Adrenal gland (tissue), 12 donors: ENCODE measurements around the gene N4BP2. TPM values are rescaled to one million over a fixed set of nuclear protein-coding genes. Genes with fewer than 3 reads are reported as not detected.
A peak's percentile ranks its signal among the peaks of the same experiment; 100 is the strongest.

Experiments
- DNase-seq, 7 donors: peaks; one replicate each; pipeline ENCODE4 v3.0.0-alpha.2; 2019 to 2020
- H3K27ac ChIP-seq, 5 donors: fragments of 200-600 bp; sonication (generic) in 4 of 5; 1 replicate in 3 of 5; 2 replicates in 2 of 5; pipeline versions ENCODE4 v1.5.1 to v1.8.0; 2016 to 2020; ENCODE audit warnings: mild to moderate bottlenecking in 1 of 5
- H3K27me3 ChIP-seq: fragments of 200-600 bp; 2 replicates; pipeline ENCODE4 v1.8.0; 2021
- H3K36me3 ChIP-seq, 2 donors: fragments of 200-600 bp; replicated peaks in 1 of 2; 1 replicate in 1 of 2; 2 replicates in 1 of 2; pipeline versions ENCODE4 v1.5.1 to v1.8.0; 2018 to 2022
- H3K4me1 ChIP-seq, 2 donors: fragments of 200-600 bp; replicated peaks in 1 of 2; 1 replicate in 1 of 2; 2 replicates in 1 of 2; pipeline versions ENCODE4 v1.5.1 to v1.8.0; 2018 to 2021
- H3K4me3 ChIP-seq, 4 donors: fragments of 200-600 bp; sonication (generic) in 3 of 4; one replicate each; pipeline ENCODE4 v1.5.1; 2016 to 2018
- H3K9me3 ChIP-seq, 3 donors: fragments of 200-600 bp; sonication (generic) in 1 of 3; replicated peaks in 1 of 3; 1 replicate in 2 of 3; 2 replicates in 1 of 3; pipeline versions ENCODE4 v1.5.1 to v1.8.0; 2016 to 2021
- CTCF ChIP-seq, 6 experiments: fragments of 450-650 bp in 4 of 6; fragments of 200-600 bp in 2 of 6; sonication (generic) in 1 of 6; IDR thresholded peaks; 1 replicate in 5 of 6; 2 replicates in 1 of 6; pipeline versions ENCODE4 v1.5.1 to v1.8.0; 2016 to 2021; ENCODE audit warnings: antibody characterized with exemption in 6 of 6, mild to moderate bottlenecking in 2 of 6, moderate library complexity in 1 of 6
- POLR2A ChIP-seq, 2 donors: fragments of 450-650 bp; IDR thresholded peaks; one replicate each; pipeline ENCODE4 v1.6.1; 2017; ENCODE audit warnings: antibody characterized with exemption in 2 of 2, mild to moderate bottlenecking in 2 of 2, moderate library complexity in 1 of 2
- WGBS, 4 donors: extraction: QIAGEN DNeasy Blood & Tissue Kit in 2 of 4; methylation state at CpG; one replicate each; pipeline versions ENCODE4 v1.1.5 to v1.1.7; 2013 to 2017; 5-methylcytosine and 5-hydroxymethylcytosine counted together
- intact Hi-C, 2 donors: fragments of 100-400 bp; cut with DNase I; formaldehyde crosslinking; loops; one replicate each; pipeline versions ENCODE4 v1.14.1 to v1.15.0; 2022 to 2023
- polyA plus RNA-seq, 3 donors: library from polyadenylated mRNA; stranded (reverse); fragments of 200-250 nt in 2 of 3; fragments of 350-450 nt in 1 of 3; fragmentation: Illumina TruSeq in 1 of 3; extraction: RNeasy Lipid Tissue Mini Kit (QIAGEN cat#74804) in 1 of 3; gene quantifications; one replicate each; pipeline ENCODE4 v1.2.3, GENCODE V29; 2013 to 2014
- total RNA-seq, 9 donors: library from RNA; depleted of rRNA in 4 of 9; stranded (reverse); fragments of >200 nt in 4 of 9; fragments of 120-200 nt in 1 of 9; fragmentation: NEBNext Ultra II Directional in 1 of 9; extraction: Animal tissue kit (Norgen Biotek cat#: 25700) in 1 of 9; gene quantifications; one replicate each; pipeline versions ENCODE4 v1.1.0 to v1.2.4, GENCODE V29; 2013 to 2023
- donor health status: healthy with polysubstance abuse.
- donor health status: Bipolar disorder and iron deficiency.
- donor health status: DM: yes; HTN: yes; CAD: no.
- donor health status: DM: no; HTN: no; CAD: no.
- donor health status: DM: no; HTN: no; CAD: no.
- donor health status: DM: yes; HTN: yes; CAD: no.

Gene N4BP2
- total and polyA plus RNA-seq, 12 donors: 0.97 to 15.1 (median 4.6) TPM

- H3K9me3 ChIP-seq: no peaks in the 10 kb centered on the region
- no peaks in the 10 kb centered on the region for H3K36me3 ChIP-seq
- intact Hi-C loops: no loop called here
- H3K27me3 ChIP-seq: no peaks in the 10 kb centered on the region
- no peak overlapping the region for H3K4me3 ChIP-seq
- 64 to 71% (median 66%) methylated on average over 15 of the region's 15 CpGs for WGBS, 4 donors
- H3K4me1 ChIP-seq: no peaks in the 10 kb centered on the region
- H3K27ac ChIP-seq: no peak overlapping the region
- no peak for TF ChIP-seq CTCF (IDR thresholded peaks at IDR 0.05)
- TF ChIP-seq POLR2A (IDR thresholded peaks at IDR 0.05): no peak
- no peak for DNase-seq
Measured at GRCh38 chr4:40197879-40198689, 141.4 kb downstream of the N4BP2 start.

GRCh38 chr4:40199179-40199670 is 142.6 kb downstream of the N4BP2 start:
- TF ChIP-seq CTCF (IDR thresholded peaks at IDR 0.05): no peak
- no peak for TF ChIP-seq POLR2A (IDR thresholded peaks at IDR 0.05)
- Histone ChIP-seq H3K27me3 (no peaks in the 10 kb centered on the region), H3K9me3 (no peaks in the 10 kb centered on the region), H3K4me1 (no peaks in the 10 kb centered on the region), H3K27ac (no peak overlapping the region), H3K4me3 (no peak overlapping the region), H3K36me3 (no peaks in the 10 kb centered on the region)
- DNase-seq: no peak
- intact Hi-C loops: no loop called here
- WGBS, 4 donors: 56 to 77% (median 67%) methylated on average over 6 of the region's 6 CpGs

- intact Hi-C loops: no loop called here
- TF ChIP-seq POLR2A (IDR thresholded peaks at IDR 0.05) (no peak), CTCF (IDR thresholded peaks at IDR 0.05) (no peak)
- Histone ChIP-seq H3K4me3 (peak overlapping the region in 1 of 4 donors; percentile 15), H3K36me3 (no peaks in the 10 kb centered on the region), H3K9me3 (no peaks in the 10 kb centered on the region), H3K27me3 (no peaks in the 10 kb centered on the region), H3K27ac (peak overlapping the region in 2 of 5 donors; percentile 13 to 44), H3K4me1 (no peaks in the 10 kb centered on the region)
- peak in 1 of 7 donors; percentile 6 for DNase-seq
- WGBS, 4 donors: 67 to 73% (median 71%) methylated on average over 15 of the region's 15 CpGs
Measured at GRCh38 chr4:40199999-40200874, 143.6 kb downstream of the N4BP2 start.
